AG04450 (cell line): Measurements from ENCODE around the gene THRB. TPM values are rescaled to one million over a fixed set of nuclear protein-coding genes. Genes with fewer than 3 reads are reported as not detected.

Experiments used
- CTCF ChIA-PET: fragments of 300-600, 350-600 bp; formaldehyde crosslinking; extraction: SDS; loops from one replicate; lab custom pipeline; 2022; ENCODE audit warnings: antibody characterized with exemption, inconsistent platforms; lab: Charles Lee
- POLR2A ChIA-PET: fragments of 350-600 bp; formaldehyde crosslinking; extraction: SDS; loops from one replicate; lab custom pipeline; 2021; ENCODE audit warnings: antibody characterized with exemption, inconsistent platforms; lab: Yijun Ruan, JAX
- DNase-seq: peaks from one replicate; pipeline ENCODE4 v3.0.0-alpha.2; 2011; ENCODE audit warnings: low read depth, low spot score
- H3K27ac ChIP-seq: one replicate; pipeline ENCODE4 v1.5.1; 2012; ENCODE audit warnings: low read depth, low read length, control low read depth
- H3K27me3 ChIP-seq: one replicate; pipeline ENCODE4 v1.6.0; 2012; ENCODE audit warnings: low read length; ENCODE audit not compliant: control insufficient read depth, insufficient read depth
- H3K4me3 ChIP-seq: 2 replicates; pipeline ENCODE4 v1.5.1; 2011; ENCODE audit warnings: mild to moderate bottlenecking, low read depth, low read length, control low read depth
- H3K9me3 ChIP-seq: 2 replicates; pipeline ENCODE4 v1.5.1; 2012; ENCODE audit warnings: low read length; ENCODE audit not compliant: control insufficient read depth, insufficient read depth
- CTCF ChIP-seq: IDR thresholded peaks from 2 replicates; pipeline ENCODE4 v1.5.1; 2011; ENCODE audit warnings: low read depth, low read length, control low read depth, inconsistent platforms
- polyA plus RNA-seq: library from polyadenylated mRNA; depleted of rRNA; stranded (reverse); fragments of >200 nt; gene quantifications from 2 replicates; pipeline ENCODE4 v1.2.3, GENCODE V29; 2011

Gene THRB
- polyA plus RNA-seq, 1 experiment, result 0.02 TPM

- no peak for TF ChIP-seq CTCF
- ChIA-PET CTCF (no interaction called here), POLR2A (no interaction called here)
- H3K4me3 ChIP-seq, result no peak overlapping the region
- no peak for DNase-seq
- H3K9me3 ChIP-seq, result no peaks in the 10 kb centered on the region
- no peaks in the 10 kb centered on the region for H3K27me3 ChIP-seq
- H3K27ac ChIP-seq, result no peak overlapping the region
Measured at GRCh38 chr3:24145481-24145880, 349.2 kb downstream of the THRB start.

- ChIA-PET CTCF (no interaction called here), POLR2A (no interaction called here)
- no peak for DNase-seq
- Histone ChIP-seq H3K27ac (no peak overlapping the region), H3K27me3 (no peaks in the 10 kb centered on the region), H3K4me3 (no peak overlapping the region), H3K9me3 (no peaks in the 10 kb centered on the region)
- TF ChIP-seq CTCF, result no peak
Measured at GRCh38 chr3:24142127-24142526, 352.5 kb downstream of the THRB start.

- POLR2A ChIA-PET, result no interaction called here
- TF ChIP-seq CTCF, result no peak
- CTCF ChIA-PET, result no interaction called here
Measured at GRCh38 chr3:24141548-24141947, 353.1 kb downstream of the THRB start.

GRCh38 chr3:24139463-24140412 lies 354.9 kb downstream of the THRB start:
- no peak for DNase-seq
- Histone ChIP-seq H3K9me3 (no peaks in the 10 kb centered on the region), H3K4me3 (no peak overlapping the region), H3K27ac (no peak overlapping the region), H3K27me3 (no peaks in the 10 kb centered on the region)
- POLR2A ChIA-PET, result no interaction called here
- CTCF ChIA-PET, result interaction anchor here (1.1 kb wide), 1 partner anchor 140 kb away, joined by 3 read pairs; no protein-coding TSS in a partner anchor
- TF ChIP-seq CTCF, result no peak

More at GRCh38 chr3:24141548-24141947, 353.1 kb downstream of the THRB start:
- Histone ChIP-seq H3K27ac (no peak overlapping the region), H3K4me3 (no peak overlapping the region), H3K27me3 (no peaks in the 10 kb centered on the region), H3K9me3 (no peaks in the 10 kb centered on the region)
- DNase-seq, result no peak

- CTCF ChIA-PET, result interaction anchor here (1.1 kb wide), 1 partner anchor 139 kb away, joined by 3 read pairs; no protein-coding TSS in a partner anchor
- Histone ChIP-seq H3K9me3 (no peaks in the 10 kb centered on the region), H3K4me3 (no peak overlapping the region), H3K27me3 (no peaks in the 10 kb centered on the region), H3K27ac (no peak overlapping the region)
- POLR2A ChIA-PET, result no interaction called here
- TF ChIP-seq CTCF, result no peak
- DNase-seq, result no peak
Measured at GRCh38 chr3:24138876-24139256, 355.8 kb downstream of the THRB start.
